HepG2 (cell line): ENCODE results near the gene PAFAH1B1. TPM values are rescaled to one million over a fixed set of nuclear protein-coding genes. Genes with fewer than 3 reads are reported as not detected.

Experiments
- ATAC-seq: fragments of 200-7000 bp; cut with Tn5 transposase; 3 replicates; pipeline ENCODE4 v1.9.1; 2020; ENCODE audit warnings: mild to moderate bottlenecking, moderate library complexity
- BruUV-seq: library from RNA; stranded (reverse); fragments of 400-500 nt; replicated peaks from 2 replicates; lab custom pipeline; 2021; lab: Mats Ljungman, UMichigan
- CTCF ChIA-PET: fragments of 300-600 bp; formaldehyde crosslinking; extraction: SDS; loops from one replicate; lab custom pipeline; 2021; ENCODE audit warnings: low total read pairs, inconsistent platforms, low intra/inter-chr PET ratio; lab: Yijun Ruan, JAX
- POLR2A ChIA-PET: fragments of 350-600 bp; sonication (Branson Sonifier 250); formaldehyde crosslinking; loops from one replicate; lab custom pipeline; 2020; ENCODE audit warnings: antibody characterized with exemption, inconsistent platforms; lab: Yijun Ruan, JAX
- DNase-seq: peaks from one replicate; pipeline ENCODE4 v3.0.0-alpha.2; 2015; ENCODE audit warnings: low spot score
- FAIRE-seq: peaks from 3 replicates; lab custom pipeline; 2011; peaks lifted over from hg19 to GRCh38; lab: Jason Lieb, UNC
- H2AFZ ChIP-seq: one replicate; pipeline ENCODE4 v1.6.1; 2011; ENCODE audit warnings: low read length, inconsistent platforms
- H3K27ac ChIP-seq: fragments of 300-600 bp; 3 replicates; pipeline ENCODE4 v1.8.0; 2011; ENCODE audit warnings: mixed run types, mild to moderate bottlenecking, mixed read lengths, low read length, inconsistent platforms; ENCODE audit not compliant: insufficient read depth; ENCODE audit errors: extremely low read length
- H3K27me3 ChIP-seq, 2 experiments: fragments of 200-600 bp in 1 of 2; 2 replicates in 1 of 2; 3 replicates in 1 of 2; pipeline versions ENCODE4 v1.6.0 to v1.8.0; 2011; ENCODE audit warnings: low read length in 2 of 2, mild to moderate bottlenecking in 2 of 2, moderate library complexity in 2 of 2, inconsistent platforms in 1 of 2; ENCODE audit not compliant: insufficient read depth in 2 of 2, control insufficient read depth in 1 of 2
- H3K36me3 ChIP-seq, 2 experiments: fragments of 200-600 bp in 1 of 2; replicated peaks in 1 of 2; 2 replicates in 1 of 2; 3 replicates in 1 of 2; pipeline versions ENCODE4 v1.5.1 to v1.8.0; 2011; ENCODE audit warnings: low read length in 2 of 2, inconsistent platforms in 1 of 2; ENCODE audit not compliant: insufficient read depth in 2 of 2, control insufficient read depth in 1 of 2
- H3K4me1 ChIP-seq: 2 replicates; pipeline ENCODE4 v1.5.1; 2012; ENCODE audit warnings: low read length, inconsistent platforms; ENCODE audit not compliant: insufficient read depth
- H3K4me2 ChIP-seq: 2 replicates; pipeline ENCODE4 v1.6.0; 2011; ENCODE audit warnings: low read depth, low read length, inconsistent platforms
- H3K4me3 ChIP-seq, 3 experiments: fragments of 200-600 bp in 1 of 3; sonication (generic), shearing (Covaris generic) in 1 of 3; replicated peaks in 1 of 3; 2 replicates each; pipeline ENCODE4 v1.5.1; 2011 to 2016; ENCODE audit warnings: low read length in 3 of 3, inconsistent platforms in 2 of 3, low read depth in 2 of 3, mild to moderate bottlenecking in 2 of 3, control low read depth in 1 of 3, mixed read lengths in 1 of 3; ENCODE audit not compliant: insufficient read depth in 1 of 3
- H3K79me2 ChIP-seq: one replicate; pipeline ENCODE4 v1.6.1; 2011; ENCODE audit warnings: low read length, inconsistent platforms; ENCODE audit not compliant: insufficient read depth
- H3K9ac ChIP-seq: 2 replicates; pipeline ENCODE4 v1.6.0; 2011; ENCODE audit warnings: mild to moderate bottlenecking, low read depth, low read length, inconsistent platforms; ENCODE audit not compliant: insufficient read depth
- H3K9me3 ChIP-seq: 2 replicates; pipeline ENCODE4 v1.5.1; 2012; ENCODE audit warnings: mild to moderate bottlenecking, low read length
- H4K20me1 ChIP-seq: 2 replicates; pipeline ENCODE4 v1.6.0; 2011; ENCODE audit warnings: inconsistent platforms, mild to moderate bottlenecking, low read length, moderate library complexity; ENCODE audit not compliant: insufficient read depth
- AGO2 ChIP-seq: fragments of 200-400 bp; formaldehyde crosslinking; optimal IDR thresholded peaks from 2 replicates; pipeline ENCODE3; 2017; ENCODE audit warnings: mild to moderate bottlenecking, low read depth, low read length, moderate library complexity
- BORCS8-MEF2B ChIP-seq: sonication (generic); formaldehyde crosslinking; IDR thresholded peaks from 2 replicates; pipeline ENCODE4 v1.8.0; 2022; ENCODE audit warnings: mild to moderate bottlenecking, missing genetic modification reagents
- IRF2 ChIP-seq: IDR thresholded peaks from 2 replicates; pipeline ENCODE4 v1.6.1; 2018; ENCODE audit warnings: missing genetic modification reagents, missing compliant biosample characterization
- MEF2D ChIP-seq: sonication (generic); formaldehyde crosslinking; IDR thresholded peaks from 2 replicates; pipeline ENCODE4 v1.5.1; 2020; ENCODE audit warnings: mild to moderate bottlenecking, missing genetic modification reagents
- PTBP1 ChIP-seq: fragments of 200-400 bp; formaldehyde crosslinking; IDR thresholded peaks from 2 replicates; pipeline ENCODE4 v1.6.1; 2018; ENCODE audit warnings: low read length, low read depth; ENCODE audit not compliant: poor library complexity, severe bottlenecking
- SAP130 ChIP-seq: IDR thresholded peaks from 2 replicates; pipeline ENCODE4 v1.6.1; 2016; ENCODE audit warnings: low read depth
- TEAD3 ChIP-seq: optimal IDR thresholded peaks from 2 replicates; pipeline ENCODE3; 2016; ENCODE audit warnings: borderline replicate concordance
- ZFAT ChIP-seq: sonication (generic); formaldehyde crosslinking; conservative IDR thresholded peaks from 2 replicates; pipeline ENCODE4 v1.8.1; 2023; ENCODE audit warnings: missing genetic modification reagents, inconsistent platforms
- ZFY ChIP-seq: sonication (generic); formaldehyde crosslinking; IDR thresholded peaks from 2 replicates; pipeline ENCODE4 v1.4.0; 2020; ENCODE audit warnings: missing genetic modification reagents
- ZNF382 ChIP-seq: sonication (generic); formaldehyde crosslinking; IDR thresholded peaks from 2 replicates; pipeline ENCODE4 v1.5.0; 2020; ENCODE audit warnings: missing genetic modification reagents, mild to moderate bottlenecking, borderline replicate concordance
- ZNF530 ChIP-seq: sonication (generic); formaldehyde crosslinking; IDR thresholded peaks from 2 replicates; pipeline ENCODE4 v1.5.0; 2020; ENCODE audit warnings: low read depth, mild to moderate bottlenecking, missing genetic modification reagents
- ZNF563 ChIP-seq: sonication (generic); formaldehyde crosslinking; IDR thresholded peaks from 2 replicates; pipeline ENCODE4 v1.8.0; 2022; ENCODE audit warnings: mild to moderate bottlenecking, moderate library complexity, missing genetic modification reagents
- WGBS: methylation state at CpG from one replicate; pipeline ENCODE4 v1.1.6; 2017; ENCODE audit warnings: low lambda C conversion rate; 5-methylcytosine and 5-hydroxymethylcytosine counted together
- in situ Hi-C: cut with HindIII; loops from 2 replicates; pipeline ENCODE4 v1.10.0; 2017; ENCODE audit warnings: low pct_unique_long_range_greater_than_20kb; ENCODE audit not compliant: extremely low pct_ligation_motif_present
- intact Hi-C: fragments of 100-400 bp; cut with micrococcal nuclease; formaldehyde crosslinking; loops from one replicate; pipeline ENCODE4 v1.10.0; 2022; ENCODE audit not compliant: unreplicated experiment
- polyA plus RNA-seq, 8 experiments: library from polyadenylated mRNA; depleted of rRNA in 3 of 8; stranded (reverse) in 7 of 8; unstranded in 1 of 8; fragments of >200 nt; fragmentation: Illumina TruSeq in 4 of 8; extraction: Trizol in 4 of 8; gene quantifications; 2 replicates each; pipeline versions ENCODE4 v1.2.1 to v1.2.3, GENCODE V29; 2011 to 2016; ENCODE audit warnings: low read depth in 4 of 8, missing spikeins in 1 of 8, mixed read lengths in 1 of 8; ENCODE audit not compliant: insufficient read depth in 1 of 8
- total RNA-seq, 5 experiments: library from RNA; depleted of rRNA; stranded (reverse); fragments of >200 nt; fragmentation: Illumina TruSeq; extraction: Trizol; gene quantifications; 2 replicates each; pipeline ENCODE4 v1.2.3, GENCODE V29; 2016; ENCODE audit warnings: low read depth in 1 of 5
- TF ChIP-seq, protein P1 (sequence below): IDR thresholded peaks from 2 replicates; pipeline ENCODE4 v1.6.1; 2016; ENCODE audit warnings: low read depth, borderline replicate concordance

PAFAH1B1 gene
- total and polyA plus RNA-seq, 2 of the 13 experiments (the other 11 are each of a cell fraction or from before 2014, with no cell fraction given) = 46.0 to 64.9 TPM

GRCh38 chr17:2700491-2701141, 107.2 kb downstream of the PAFAH1B1 start:
- FAIRE-seq = no peak

GRCh38 chr17:2701161-2701995, 107.9 kb downstream of the PAFAH1B1 start:
- intact Hi-C loops = no loop called here
- H3K4me2 ChIP-seq = no peak overlapping the region
- no peak overlapping the region for H3K4me3 ChIP-seq
- H3K79me2 ChIP-seq = peaks cover 17% of the 10 kb centered on the region
- in situ Hi-C loops = no loop called here
- peaks cover 14% of the 10 kb centered on the region; the same call in 1 of the 2 replicates for H3K4me1 ChIP-seq
- FAIRE-seq (no peak), ATAC-seq (no peak), DNase-seq (no peak)
- no peak overlapping the region for H3K27ac ChIP-seq
- peaks cover 16% of the 10 kb centered on the region; the same call in 1 of the 2 replicates for H4K20me1 ChIP-seq
- TSS peak; percentile 17 for BruUV-seq
- H2AFZ ChIP-seq = no peak overlapping the region
- no peak overlapping the region for H3K9ac ChIP-seq
- no peaks in the 10 kb centered on the region for H3K27me3 ChIP-seq
- CTCF ChIA-PET = no interaction called here
- TF ChIP-seq AGO2 (peak; percentile 59), MEF2D (CRISPR knock-in tag) (no peak), ZFAT (CRISPR knock-in tag) (no peak), SAP130 (CRISPR knock-in tag) (no peak), ZNF563 (CRISPR knock-in tag) (no peak), BORCS8-MEF2B (CRISPR knock-in tag) (no peak)
- no peaks in the 10 kb centered on the region for H3K9me3 ChIP-seq
- WGBS = 99% methylated on average over 20 of the region's 41 CpGs
- POLR2A ChIA-PET = interaction anchor here (2.4 kb wide), 1 partner anchor 9 kb away, joined by 11 read pairs; no protein-coding TSS in a partner anchor
- H3K36me3 ChIP-seq = peaks cover 40 to 73% of the 10 kb centered on the region in 2 experiments

More at GRCh38 chr17:2700491-2701141, 107.2 kb downstream of the PAFAH1B1 start:
- ChIA-PET CTCF (no interaction called here), POLR2A (interaction anchor here (2.4 kb wide), 1 partner anchor 10 kb away, joined by 11 read pairs; no protein-coding TSS in a partner anchor)
- H3K27me3 ChIP-seq = no peaks in the 10 kb centered on the region
- intact Hi-C loops (no loop called here), in situ Hi-C loops (no loop called here)
- no peak overlapping the region for H3K27ac ChIP-seq
- TF ChIP-seq ZFY (CRISPR knock-in tag) = no peak
- no peak for TF ChIP-seq IRF2 (CRISPR knock-in tag)
- TF ChIP-seq ZNF382 (CRISPR knock-in tag) = no peak
- no peak for TF ChIP-seq TEAD3
- TF ChIP-seq, protein P1, sequence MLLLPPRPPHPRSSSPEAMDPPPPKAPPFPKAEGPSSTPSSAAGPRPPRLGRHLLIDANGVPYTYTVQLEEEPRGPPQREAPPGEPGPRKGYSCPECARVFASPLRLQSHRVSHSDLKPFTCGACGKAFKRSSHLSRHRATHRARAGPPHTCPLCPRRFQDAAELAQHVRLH (CRISPR knock-in tag) = no peak
- no peak for TF ChIP-seq PTBP1
- TF ChIP-seq ZNF530 (CRISPR knock-in tag) = no peak
- peaks cover 11% of the 10 kb centered on the region for H3K79me2 ChIP-seq
- no TSS peak for BruUV-seq
- ATAC-seq = no peak
- no peak overlapping the region for H3K4me2 ChIP-seq
- no peak for DNase-seq
- peaks cover 6% of the 10 kb centered on the region; the same call in 1 of the 2 replicates for H3K4me1 ChIP-seq
- no peak overlapping the region for H2AFZ ChIP-seq
- no peak overlapping the region for H3K4me3 ChIP-seq
- H3K9ac ChIP-seq = no peak overlapping the region
- peaks cover 10% of the 10 kb centered on the region; the same call in 1 of the 2 replicates for H4K20me1 ChIP-seq
- peaks cover 46 to 77% of the 10 kb centered on the region in 2 experiments for H3K36me3 ChIP-seq
- WGBS = 89% methylated on average over 11 of the region's 27 CpGs
- no peaks in the 10 kb centered on the region for H3K9me3 ChIP-seq
